Nephron (organoid): ENCODE measurements around the gene CAMTA1.

ENCODE experiments used
- H3K27ac Mint-ChIP-seq, 3 experiments: 2 replicates each; pipeline ENCODE4 v1.8.0; 2020; ENCODE audit warnings: mixed read lengths in 3 of 3, mild to moderate bottlenecking in 2 of 3, moderate library complexity in 1 of 3
- H3K27me3 Mint-ChIP-seq: 2 replicates; pipeline ENCODE4 v1.8.0; 2021; ENCODE audit warnings: low read depth, mild to moderate bottlenecking, moderate library complexity, mixed read lengths
- H3K36me3 Mint-ChIP-seq: 2 replicates; pipeline ENCODE4 v1.8.0; 2020; ENCODE audit warnings: low read depth, mixed read lengths
- H3K4me1 Mint-ChIP-seq: 2 replicates; pipeline ENCODE4 v1.8.0; 2020; ENCODE audit warnings: mixed read lengths
- H3K4me3 Mint-ChIP-seq, 3 experiments: 2 replicates each; pipeline ENCODE4 v1.8.0; 2020; ENCODE audit warnings: mild to moderate bottlenecking in 3 of 3, mixed read lengths in 3 of 3, moderate library complexity in 2 of 3
- H3K9me3 Mint-ChIP-seq: 2 replicates; pipeline ENCODE4 v1.8.0; 2020; ENCODE audit warnings: mixed read lengths
- CTCF ChIP-seq, 3 experiments: fragments of 200-600 bp; sonication (generic); IDR thresholded peaks; one replicate each; pipeline ENCODE4 v1.5.0; 2021; ENCODE audit warnings: antibody characterized with exemption in 3 of 3; ENCODE audit not compliant: unreplicated experiment in 3 of 3

Gene CAMTA1

GRCh38 chr1:7343882-7344281, 558.6 kb downstream of the CAMTA1 start:
- H3K36me3 Mint-ChIP-seq: no peaks in the 10 kb centered on the region

GRCh38 chr1:7344299-7344698, 559.0 kb downstream of the CAMTA1 start:
- no peak for TF ChIP-seq CTCF (IDR thresholded peaks at IDR 0.05; ENCODE audit: unreplicated experiment in 3 of 3)
- Mint-ChIP-seq H3K27me3 (peaks cover 16% of the 10 kb centered on the region), H3K9me3 (no peaks in the 10 kb centered on the region), H3K4me1 (peaks cover 24% of the 10 kb centered on the region), H3K36me3 (no peaks in the 10 kb centered on the region), H3K27ac (peak overlapping the region in 1 of 3 experiments; percentile 17), H3K4me3 (no peak overlapping the region)

More at GRCh38 chr1:7343882-7344281, 558.6 kb downstream of the CAMTA1 start:
- Mint-ChIP-seq H3K27me3 (peaks cover 14% of the 10 kb centered on the region), H3K4me3 (no peak overlapping the region), H3K27ac (no peak overlapping the region), H3K4me1 (peaks cover 24% of the 10 kb centered on the region), H3K9me3 (no peaks in the 10 kb centered on the region)
- no peak for TF ChIP-seq CTCF (IDR thresholded peaks at IDR 0.05; ENCODE audit: unreplicated experiment in 3 of 3)

- Mint-ChIP-seq H3K36me3 (no peaks in the 10 kb centered on the region), H3K27ac (no peak overlapping the region), H3K27me3 (peaks cover 26% of the 10 kb centered on the region), H3K4me1 (peaks cover 24% of the 10 kb centered on the region), H3K4me3 (no peak overlapping the region), H3K9me3 (no peaks in the 10 kb centered on the region)
- TF ChIP-seq CTCF (IDR thresholded peaks at IDR 0.05; ENCODE audit: unreplicated experiment in 3 of 3): no peak
These were observed 560.3 kb downstream of the CAMTA1 start for GRCh38 chr1:7345516-7345915.

- Mint-ChIP-seq H3K27ac (no peak overlapping the region), H3K36me3 (no peaks in the 10 kb centered on the region), H3K27me3 (peaks cover 30% of the 10 kb centered on the region), H3K9me3 (no peaks in the 10 kb centered on the region), H3K4me3 (no peak overlapping the region), H3K4me1 (peaks cover 18% of the 10 kb centered on the region)
- TF ChIP-seq CTCF (IDR thresholded peaks at IDR 0.05; ENCODE audit: unreplicated experiment in 3 of 3): no peak
These were observed 560.9 kb downstream of the CAMTA1 start for GRCh38 chr1:7346070-7346596.

- Mint-ChIP-seq H3K4me3 (no peak overlapping the region), H3K27me3 (peaks cover 37% of the 10 kb centered on the region), H3K36me3 (no peaks in the 10 kb centered on the region), H3K9me3 (no peaks in the 10 kb centered on the region), H3K4me1 (peaks cover 15% of the 10 kb centered on the region), H3K27ac (no peak overlapping the region)
- TF ChIP-seq CTCF (IDR thresholded peaks at IDR 0.05; ENCODE audit: unreplicated experiment in 3 of 3): no peak
These were observed 561.6 kb downstream of the CAMTA1 start for GRCh38 chr1:7346600-7347570.
